Skeletal muscle tissue (tissue), 5 donors: ENCODE data around the gene DESI2. TPM values are rescaled to one million over a fixed set of nuclear protein-coding genes. Genes with fewer than 3 reads are reported as not detected.

Experiments
- H3K27ac ChIP-seq: one replicate; pipeline ENCODE4 v1.7.0; 2013; ENCODE audit warnings: mild to moderate bottlenecking, low read depth, low read length, inconsistent platforms
- H3K27me3 ChIP-seq, 3 donors: one replicate each; pipeline ENCODE4 v1.7.0; 2013; ENCODE audit warnings: low read length in 3 of 3; ENCODE audit not compliant: control insufficient read depth in 3 of 3, insufficient read depth in 3 of 3
- H3K36me3 ChIP-seq, 3 donors: one replicate each; pipeline ENCODE4 v1.7.0; 2013; ENCODE audit warnings: low read length in 3 of 3; ENCODE audit not compliant: control insufficient read depth in 3 of 3, insufficient read depth in 3 of 3
- H3K4me1 ChIP-seq, 3 donors: one replicate each; pipeline ENCODE4 v1.7.0; 2013; ENCODE audit warnings: low read length in 3 of 3, mild to moderate bottlenecking in 3 of 3; ENCODE audit not compliant: control insufficient read depth in 3 of 3, insufficient read depth in 3 of 3
- H3K4me3 ChIP-seq, 3 donors: one replicate each; pipeline ENCODE4 v1.7.0; 2013; ENCODE audit warnings: low read length in 3 of 3
- H3K9ac ChIP-seq, 3 donors: one replicate each; pipeline ENCODE4 v1.7.0; 2013; ENCODE audit warnings: low read length in 3 of 3, mild to moderate bottlenecking in 3 of 3, moderate library complexity in 2 of 3, low read depth in 1 of 3
- H3K9me3 ChIP-seq, 3 donors: one replicate each; pipeline ENCODE4 v1.7.0; 2013; ENCODE audit warnings: low read length in 3 of 3; ENCODE audit not compliant: control insufficient read depth in 3 of 3
- small RNA-seq: library from RNA; depleted of rRNA; stranded (forward); fragments of <200 nt; gene quantifications from one replicate; pipeline ENCODE3, GENCODE V24; 2014
- total RNA-seq: library from RNA; depleted of rRNA; stranded (reverse); fragments of >200 nt; gene quantifications from one replicate; pipeline ENCODE4 v1.2.3, GENCODE V29; 2014
- donor health status: Osteomylitis.

DESI2 gene
- total RNA-seq, 1 donor from 2014 or later: 47.0 TPM

GRCh38 chr1:244741692-244742091 is 88.8 kb downstream of the DESI2 start:
- Histone ChIP-seq H3K36me3 (no peaks in the 10 kb centered on the region), H3K27ac (no peak overlapping the region), H3K4me3 (no peak overlapping the region), H3K27me3 (no peaks in the 10 kb centered on the region), H3K9ac (no peak overlapping the region), H3K9me3 (no peaks in the 10 kb centered on the region), H3K4me1 (no peaks in the 10 kb centered on the region)

- Histone ChIP-seq H3K9ac (no peak overlapping the region), H3K4me3 (no peak overlapping the region), H3K9me3 (no peaks in the 10 kb centered on the region), H3K27ac (no peak overlapping the region), H3K36me3 (no peaks in the 10 kb centered on the region), H3K27me3 (no peaks in the 10 kb centered on the region), H3K4me1 (no peaks in the 10 kb centered on the region)
Measured at GRCh38 chr1:244749230-244750016, 96.5 kb downstream of the DESI2 start.

DNA sequence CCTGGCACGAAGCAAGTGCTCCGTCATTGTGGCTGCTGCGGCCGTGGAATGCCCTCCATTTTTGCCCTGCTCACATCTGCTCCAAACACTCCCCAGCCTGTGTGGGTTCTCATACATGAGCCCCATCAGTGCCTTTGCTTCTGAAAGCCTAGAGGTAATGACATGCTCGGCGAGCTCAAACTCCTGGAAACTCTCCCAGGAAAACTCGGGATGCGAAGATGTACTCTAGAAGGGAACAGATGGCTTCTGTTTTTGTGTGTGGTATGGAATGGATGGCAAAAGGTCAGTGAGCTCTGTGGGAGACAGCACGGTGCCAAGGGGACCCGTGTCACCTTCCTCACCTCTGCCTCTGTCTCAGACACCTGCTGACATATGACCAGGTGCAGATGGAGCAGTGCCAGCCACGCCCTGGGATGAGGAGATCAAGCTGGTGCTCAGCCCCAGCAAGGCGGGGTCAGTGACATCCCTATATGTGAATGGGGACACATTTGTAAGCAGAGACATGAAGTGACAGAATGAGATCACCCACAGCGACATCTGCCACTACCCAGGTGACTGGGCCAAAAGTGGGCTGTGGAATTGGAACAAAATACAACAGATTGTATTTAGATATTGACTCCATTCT is 98.5 kb downstream of the DESI2 start:
- Histone ChIP-seq H3K4me1 (no peaks in the 10 kb centered on the region), H3K9me3 (no peaks in the 10 kb centered on the region), H3K27me3 (no peaks in the 10 kb centered on the region), H3K9ac (no peak overlapping the region), H3K36me3 (no peaks in the 10 kb centered on the region), H3K27ac (no peak overlapping the region), H3K4me3 (no peak overlapping the region)

GRCh38 chr1:244755673-244756072 is 102.7 kb downstream of the DESI2 start:
- H3K9me3 ChIP-seq: no peaks in the 10 kb centered on the region
- no peaks in the 10 kb centered on the region for H3K27me3 ChIP-seq
- no peaks in the 10 kb centered on the region for H3K4me1 ChIP-seq
- H3K27ac ChIP-seq: no peak overlapping the region
- H3K36me3 ChIP-seq: no peaks in the 10 kb centered on the region
- no peak overlapping the region for H3K9ac ChIP-seq
- H3K4me3 ChIP-seq: no peak overlapping the region

DNA sequence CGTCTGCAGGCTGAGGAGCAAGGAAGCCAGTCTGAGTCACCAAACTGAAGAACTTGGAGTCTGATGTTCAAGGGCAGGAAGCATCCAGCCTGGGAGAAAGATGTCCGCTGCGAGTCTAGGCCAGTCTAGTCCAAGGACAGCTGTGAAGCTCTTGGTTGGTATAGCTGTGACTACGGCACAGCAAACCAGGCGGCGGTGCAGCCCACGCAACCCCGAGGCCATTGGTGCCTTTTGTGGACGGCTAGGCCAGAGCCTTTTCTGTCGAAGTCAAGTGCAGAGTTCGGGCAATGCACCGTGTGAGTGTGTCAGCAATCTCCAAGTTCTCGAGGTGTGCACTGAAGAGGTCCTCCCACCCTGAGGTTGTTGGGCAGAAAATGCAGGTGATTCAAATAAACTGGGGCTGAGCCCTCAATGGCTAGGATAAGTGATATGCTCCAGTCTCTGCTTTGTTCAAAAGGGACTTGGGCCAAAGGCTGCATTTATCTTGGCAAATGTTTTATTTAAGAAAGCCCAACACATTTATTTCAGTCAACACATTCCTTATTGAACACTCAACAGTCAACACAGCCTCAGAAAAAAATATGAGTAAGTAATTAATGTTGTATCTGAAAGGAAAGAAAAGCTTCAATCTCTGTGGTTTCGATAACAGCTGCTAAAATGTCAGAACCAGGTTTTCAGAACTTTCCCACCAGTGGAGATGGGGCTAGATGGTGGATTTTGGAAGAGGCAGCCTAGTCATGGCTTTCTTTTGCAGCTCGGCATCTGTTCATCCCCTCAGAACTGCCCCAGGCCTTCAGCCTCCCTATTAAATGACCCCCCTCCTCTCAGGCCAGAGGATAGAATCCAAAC is 104.4 kb downstream of the DESI2 start:
- Histone ChIP-seq H3K4me3 (no peak overlapping the region), H3K9ac (no peak overlapping the region), H3K9me3 (no peaks in the 10 kb centered on the region), H3K4me1 (no peaks in the 10 kb centered on the region), H3K27ac (no peak overlapping the region), H3K36me3 (no peaks in the 10 kb centered on the region), H3K27me3 (no peaks in the 10 kb centered on the region)

Small RNA genes lying within 50 kb of the gene (small RNA-seq; reads per million reads assigned to genes)
- gene AL451007.1: not detected

Other genes with a start within 250 kb of the DESI2 start
- gene ADSS2, start 201.2 kb upstream of the DESI2 start, total RNA-seq: 14.6 TPM
- 3.1 TPM for gene CATSPERE, start 191.9 kb upstream of the DESI2 start, total RNA-seq
- gene COX20, start 182.5 kb downstream of the DESI2 start, total RNA-seq: 10.4 TPM
- 342 TPM for gene HNRNPU, start 211.4 kb downstream of the DESI2 start, total RNA-seq